Stimulated activated CD8-positive, alpha-beta memory T cell treated with anti-CD3 and anti-CD28 coated beads, Interleukin-7, amount 100 ng/mL, for 1 hour (primary cell): ENCODE results near the gene TDRD15.
"Not testable (repeated sequence)": the region's sequence is repeated elsewhere in the genome, so short reads cannot be mapped to it uniquely, and the experiment has no call there.

ENCODE experiments used
- DNase-seq, 2 donors: peaks; one replicate each; pipeline ENCODE4 v3.0.0-alpha.2; 2020; ENCODE audit warnings: low read depth in 2 of 2

The TDRD15 gene

DNA sequence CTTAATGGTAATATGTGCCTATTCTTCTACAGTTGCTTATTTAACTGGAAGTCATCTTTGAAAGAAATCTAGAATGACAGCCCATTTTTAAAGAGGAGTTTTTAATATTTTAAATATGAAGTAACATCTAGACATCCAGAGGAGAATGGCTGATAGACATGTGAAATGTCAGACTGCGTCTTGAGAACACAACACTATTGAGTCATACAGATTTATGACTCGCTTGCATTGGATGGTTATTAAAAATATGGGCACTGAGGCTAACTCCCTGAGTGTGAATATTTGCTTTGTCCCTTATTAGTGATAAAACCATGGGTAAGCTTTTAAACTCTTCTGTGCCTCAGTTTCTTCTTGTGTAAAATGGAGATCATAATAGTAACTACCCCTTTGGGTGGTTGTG, 22.9 kb downstream of the TDRD15 start:
- DNase-seq, result no peak

DNA sequence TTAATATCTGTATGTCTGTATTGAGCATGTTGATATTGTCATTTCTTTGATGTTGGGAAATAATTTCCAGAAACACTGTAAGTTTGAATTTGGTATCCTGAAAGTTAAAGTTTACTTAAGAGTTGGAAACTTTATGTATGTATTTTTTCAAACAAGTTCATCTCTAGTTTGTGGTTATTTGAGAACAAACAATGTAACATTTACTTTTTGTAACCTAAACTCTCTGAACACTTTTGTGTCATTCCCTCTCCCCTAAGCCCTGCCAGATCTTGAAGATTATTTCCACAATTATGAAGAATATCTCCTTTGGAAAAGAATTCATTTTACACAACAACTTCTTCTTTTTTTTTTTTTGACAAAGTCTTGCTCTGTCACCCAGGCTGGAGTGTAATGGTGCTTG, 24.9 kb downstream of the TDRD15 start:
- no peak for DNase-seq

DNA sequence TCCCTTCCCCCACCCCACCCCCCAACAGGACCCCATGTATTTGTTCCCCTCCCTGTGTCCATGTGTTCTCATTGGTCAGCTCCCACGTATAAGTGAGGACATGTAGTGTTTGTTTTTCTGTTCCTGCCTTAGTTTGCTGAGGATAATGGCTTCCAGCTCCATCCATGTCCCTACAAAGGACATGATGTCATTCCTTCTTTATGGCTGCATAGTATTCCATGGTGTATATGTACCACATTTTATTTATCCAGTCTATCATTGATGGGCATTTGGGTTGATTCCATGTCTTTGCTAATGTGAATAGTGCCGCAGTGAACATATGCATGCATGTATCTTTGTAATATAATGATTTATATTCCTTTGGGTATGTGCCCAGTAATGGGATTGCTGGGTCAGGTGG, 27.5 kb downstream of the TDRD15 start:
- DNase-seq, result not testable (repeated sequence)

DNA sequence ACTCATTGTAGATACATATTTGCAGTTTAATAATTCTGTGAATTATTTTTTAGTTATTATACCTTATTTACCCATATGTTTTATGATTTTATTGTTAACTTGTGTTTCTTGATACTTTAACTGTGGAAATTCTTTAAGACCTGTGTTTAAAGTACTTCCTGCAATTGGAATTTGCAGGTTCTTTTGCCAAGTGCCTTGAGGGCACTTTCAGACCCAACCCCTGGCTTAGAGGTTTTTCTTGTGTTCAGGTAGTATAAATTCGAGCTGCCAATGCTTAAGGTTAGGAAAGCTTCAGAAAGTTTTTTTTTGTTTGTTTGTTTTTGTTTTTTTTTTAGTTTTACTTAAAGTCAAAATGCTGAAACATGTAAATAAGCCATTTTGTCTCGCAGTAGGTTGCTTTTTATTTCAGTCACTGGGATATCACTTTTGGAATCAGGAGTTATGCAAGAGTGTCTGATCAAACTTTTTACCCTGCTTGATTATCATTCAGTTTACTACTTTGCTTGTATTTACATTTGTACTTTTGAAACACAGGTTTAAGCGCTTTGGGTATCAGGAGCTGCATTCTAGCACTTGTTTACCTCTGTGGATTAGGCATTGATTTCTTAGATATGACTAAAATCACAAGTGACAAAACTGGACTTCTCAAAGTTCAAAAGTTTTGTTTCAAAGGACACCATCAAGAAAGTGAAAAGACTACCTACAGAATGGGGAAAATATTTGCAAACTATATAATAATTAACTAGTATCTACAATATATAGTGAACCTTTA, 31.8 kb downstream of the TDRD15 start:
- no peak for DNase-seq

DNA sequence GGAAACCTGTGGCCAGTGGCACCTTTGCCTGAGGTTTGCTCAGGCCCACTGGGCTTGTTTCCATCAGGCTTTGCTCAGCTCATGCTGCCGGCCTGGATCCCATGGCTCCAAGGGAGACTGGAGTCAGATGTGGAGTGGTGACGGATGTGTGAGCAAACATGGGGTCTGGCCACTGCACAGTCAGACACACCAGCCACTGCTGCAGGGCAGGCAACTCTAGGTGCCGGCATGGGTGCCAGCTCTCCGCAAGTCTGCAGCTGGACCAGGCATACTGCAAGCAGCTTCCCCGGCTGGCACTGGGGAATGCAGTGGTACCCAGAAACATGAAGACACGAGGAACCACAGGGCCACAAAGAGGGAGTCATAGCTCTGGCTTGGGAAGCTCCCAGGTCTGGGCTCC, 37.4 kb downstream of the TDRD15 start:
- DNase-seq, result no peak

DNA sequence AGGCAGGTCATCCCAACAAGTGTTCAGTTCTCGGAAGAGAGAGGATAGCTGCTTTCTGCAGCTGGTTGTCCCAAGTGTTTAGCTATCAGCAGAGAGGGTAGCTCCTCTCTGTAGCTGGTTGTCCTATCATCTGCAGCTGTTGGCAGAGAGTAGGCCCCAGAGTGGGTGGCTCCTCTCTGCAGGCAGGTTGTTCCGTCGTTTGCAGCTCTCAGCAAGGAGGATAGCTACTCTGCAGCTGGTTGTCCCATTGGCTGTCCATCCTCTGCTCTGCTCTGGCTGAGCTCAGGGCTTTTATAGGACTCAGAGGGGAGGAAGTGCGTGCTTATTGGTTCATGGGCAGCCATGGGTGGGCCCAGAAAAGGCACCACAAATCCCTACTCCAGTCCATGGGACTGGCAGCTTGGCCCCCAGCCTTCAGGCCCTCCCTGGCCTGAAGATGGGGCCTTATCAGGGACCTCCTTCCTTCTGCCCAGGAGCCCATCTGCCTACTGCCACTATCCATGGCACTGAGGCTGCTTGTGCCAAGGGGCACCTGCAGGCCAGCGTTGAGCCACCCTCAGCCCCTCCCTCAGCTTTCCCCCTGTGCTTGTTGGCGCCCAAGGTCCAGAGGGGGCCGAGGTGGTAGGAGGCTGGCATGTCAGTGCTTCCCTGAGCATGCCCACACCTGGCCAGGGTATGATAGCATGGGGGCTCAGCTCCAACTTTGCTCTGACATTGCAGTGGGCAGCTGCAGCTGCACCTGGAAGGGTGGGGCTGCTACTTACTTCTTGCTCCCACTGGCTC, 38.3 kb downstream of the TDRD15 start:
- DNase-seq, result no peak

DNA sequence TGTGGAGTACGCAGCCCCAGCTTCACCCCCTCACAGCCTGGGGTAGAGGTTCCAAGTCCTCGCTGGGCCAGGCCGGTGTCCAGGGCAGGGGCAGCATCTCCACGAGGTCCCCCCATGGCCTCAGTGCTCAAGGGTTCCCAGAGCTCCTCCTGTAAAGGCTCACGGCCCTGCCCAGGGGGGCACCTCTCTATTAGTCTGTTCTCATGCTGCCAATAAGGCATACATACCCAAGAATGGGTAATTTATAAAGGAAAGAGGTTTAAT, 38.8 kb downstream of the TDRD15 start:
- no peak for DNase-seq

DNA sequence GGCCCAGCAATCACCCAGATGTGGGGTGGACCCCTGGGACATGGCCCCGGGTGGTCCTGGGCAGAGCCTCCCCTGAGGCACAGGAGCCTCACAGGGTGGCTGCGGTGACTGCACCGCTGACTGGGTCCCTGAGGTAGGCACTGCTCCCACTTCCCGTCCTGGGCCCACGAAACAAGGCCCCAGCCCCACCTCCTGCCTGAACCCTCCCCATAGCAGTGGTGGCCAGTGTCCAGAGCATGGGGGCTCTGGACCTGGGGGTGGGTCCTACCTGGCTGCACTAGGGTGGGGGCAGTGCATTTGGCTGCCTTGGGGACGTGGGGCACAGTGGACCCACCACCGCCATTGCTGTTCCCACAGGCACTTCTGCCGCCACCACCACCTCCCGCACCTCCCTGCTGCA, 39.4 kb downstream of the TDRD15 start:
- no peak for DNase-seq

DNA sequence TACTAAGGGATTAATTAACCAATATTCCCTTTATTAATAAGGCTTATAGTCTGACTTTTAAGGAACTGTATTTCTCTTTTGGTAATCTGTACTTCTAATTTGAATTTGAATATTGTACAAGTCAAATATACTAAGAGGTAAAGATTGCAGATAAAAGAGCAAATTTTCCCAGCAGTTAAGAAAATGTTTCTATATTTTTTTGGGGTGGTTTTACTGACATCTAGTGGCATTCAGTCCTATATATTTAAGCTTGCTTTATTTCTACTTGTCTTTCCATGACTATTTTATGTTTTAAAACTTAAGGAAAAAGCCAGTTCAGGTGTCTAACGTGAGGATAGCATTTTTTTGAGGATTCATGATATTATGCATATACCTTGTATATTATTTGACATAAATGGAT, 41.6 kb downstream of the TDRD15 start:
- DNase-seq, result no peak

DNA sequence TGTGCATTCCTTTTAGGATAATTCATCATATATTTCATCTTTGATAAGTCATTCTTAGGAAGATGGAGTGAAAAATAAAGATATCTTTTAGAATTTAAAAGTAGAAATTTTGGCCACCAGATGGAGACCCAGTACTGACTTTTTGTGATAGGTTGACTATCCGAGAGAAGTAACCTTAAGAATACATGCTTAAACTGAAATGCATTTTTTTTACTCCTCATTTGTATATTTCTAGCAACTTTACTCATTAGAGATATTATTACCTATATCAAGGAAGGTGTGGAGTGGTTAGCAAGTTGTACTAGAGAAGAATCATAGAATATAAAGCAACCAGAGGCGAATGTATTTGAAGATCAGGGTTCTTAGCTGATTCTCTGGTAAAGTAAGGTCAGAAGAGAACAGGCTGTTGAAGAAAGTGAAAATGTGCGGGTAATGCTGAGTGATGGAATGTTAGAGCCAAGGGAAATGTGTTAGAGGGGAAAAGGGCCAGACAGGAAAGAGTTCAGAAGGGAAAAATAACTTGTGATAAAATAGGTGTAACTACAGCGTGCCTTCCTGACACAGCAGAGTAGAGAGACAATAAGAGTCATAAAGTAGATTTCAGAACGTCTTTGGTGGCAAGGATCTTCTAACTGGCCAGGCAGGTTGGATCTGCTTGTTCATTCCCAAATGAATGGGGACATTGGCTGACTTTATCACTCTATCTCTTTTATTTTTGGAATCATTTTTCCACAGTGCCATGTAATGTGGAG, 52.3 kb downstream of the TDRD15 start:
- DNase-seq, result no peak

DNA sequence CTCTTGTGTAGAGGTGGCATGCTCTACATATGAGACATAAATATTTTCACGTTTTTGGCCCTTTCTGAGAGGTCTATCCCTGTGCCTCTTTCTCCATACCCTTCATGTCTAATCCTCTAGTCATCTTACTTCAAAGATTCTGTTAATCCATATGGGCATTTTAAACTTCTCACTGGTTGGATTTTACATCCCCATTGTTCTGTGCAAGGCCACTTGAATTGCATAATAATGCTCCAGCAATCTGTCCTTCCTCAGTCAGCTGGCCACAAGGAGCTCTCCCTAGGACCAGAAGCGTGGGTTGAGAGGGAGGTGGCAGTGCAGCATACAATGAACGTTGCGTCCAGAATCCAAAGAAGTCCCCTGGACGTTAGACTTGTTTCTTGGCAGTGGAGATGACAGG, 58.2 kb downstream of the TDRD15 start:
- DNase-seq, result no peak

DNA sequence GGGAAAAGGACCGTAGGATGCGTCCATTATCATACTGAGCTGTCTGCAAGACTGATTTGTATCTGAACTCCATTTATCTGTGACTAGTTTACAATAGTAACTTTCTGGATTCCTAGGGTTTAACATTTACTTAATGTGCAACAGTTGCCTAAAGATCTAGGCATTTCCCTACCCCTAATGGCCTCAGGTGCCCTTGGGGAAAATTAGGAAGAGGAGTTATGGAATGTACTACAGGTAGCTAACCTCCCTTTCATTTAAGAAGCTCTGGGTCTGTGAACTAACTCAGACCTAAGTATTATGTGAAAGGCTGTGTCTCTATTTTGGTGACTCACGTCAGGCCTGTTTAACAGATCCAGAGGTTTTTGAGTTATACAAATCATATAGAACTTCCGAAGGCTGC, 59.5 kb downstream of the TDRD15 start:
- DNase-seq, result no peak

DNA sequence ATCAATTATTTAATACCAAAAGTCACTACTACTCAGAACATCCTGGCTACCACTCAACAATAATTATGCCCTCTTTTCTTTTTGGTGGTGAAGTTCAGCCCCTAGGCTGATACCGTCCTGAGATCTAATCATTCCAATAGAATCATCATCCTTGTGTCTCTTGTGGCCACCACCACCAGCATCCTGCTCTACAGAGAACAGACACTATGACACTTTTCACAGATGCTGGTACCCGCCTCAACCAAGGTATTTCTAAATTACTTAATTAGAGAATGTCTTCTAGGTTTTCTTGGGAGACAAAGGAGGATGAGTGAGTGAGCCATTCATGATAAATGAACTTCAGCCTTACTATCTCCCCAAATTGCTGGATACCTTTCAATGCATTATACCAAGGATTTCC, 60.0 kb downstream of the TDRD15 start:
- DNase-seq, result no peak

DNA sequence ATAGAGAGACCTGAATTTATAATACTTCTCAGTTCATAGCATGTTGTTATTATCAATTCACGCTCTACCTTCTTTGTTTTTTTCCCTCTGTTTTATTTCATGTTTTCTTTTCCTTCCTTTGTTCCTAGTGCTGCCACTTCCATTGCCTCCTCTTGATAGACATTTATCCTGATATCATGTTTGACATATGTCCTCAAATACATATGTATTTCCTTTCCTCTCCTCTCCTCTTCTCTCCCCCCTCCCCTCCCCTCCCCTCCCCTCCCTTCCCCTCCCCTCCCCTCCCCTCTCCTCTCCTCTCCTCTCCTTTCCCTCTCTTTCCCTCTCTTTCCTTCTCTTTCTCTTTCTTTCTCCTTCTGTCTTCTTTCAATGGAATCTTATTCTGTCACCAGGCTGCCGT, 67.8 kb downstream of the TDRD15 start:
- DNase-seq, result no peak
